Renal cortical epithelial cell (primary cell): ENCODE results near the gene PRKCA. TPM values are rescaled to one million over a fixed set of nuclear protein-coding genes. Genes with fewer than 3 reads are reported as not detected.

ENCODE experiments used
- DNase-seq: peaks from one replicate; pipeline ENCODE4 v3.0.0-alpha.2; 2011; ENCODE audit warnings: low read depth
- total RNA-seq: library from RNA; depleted of rRNA; stranded (reverse); fragments of >200 nt; gene quantifications from 2 replicates; pipeline ENCODE4 v1.2.3, GENCODE V29; 2014

The PRKCA gene
- total RNA-seq, 1 donor from 2014 or later: 31.9 TPM

DNA sequence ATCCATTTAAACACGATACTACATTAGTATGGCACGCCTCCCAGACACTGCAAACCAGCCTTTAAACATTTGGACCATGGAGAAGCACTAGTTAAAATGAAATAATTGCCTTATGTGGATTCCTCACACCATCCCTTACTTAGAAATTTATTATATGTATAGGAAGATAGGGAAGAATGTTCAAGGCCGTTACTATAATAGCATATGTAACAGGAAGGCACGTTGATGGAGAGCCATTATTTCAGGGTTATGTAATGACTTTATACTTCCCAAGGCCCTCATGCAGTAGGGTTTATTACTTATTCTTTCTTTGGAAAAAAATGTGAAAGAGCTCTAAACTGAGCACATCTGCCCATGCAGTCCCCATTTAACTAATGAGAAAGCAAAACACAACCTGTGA lies 435.9 kb downstream of the PRKCA start:
- DNase-seq: no peak

DNA sequence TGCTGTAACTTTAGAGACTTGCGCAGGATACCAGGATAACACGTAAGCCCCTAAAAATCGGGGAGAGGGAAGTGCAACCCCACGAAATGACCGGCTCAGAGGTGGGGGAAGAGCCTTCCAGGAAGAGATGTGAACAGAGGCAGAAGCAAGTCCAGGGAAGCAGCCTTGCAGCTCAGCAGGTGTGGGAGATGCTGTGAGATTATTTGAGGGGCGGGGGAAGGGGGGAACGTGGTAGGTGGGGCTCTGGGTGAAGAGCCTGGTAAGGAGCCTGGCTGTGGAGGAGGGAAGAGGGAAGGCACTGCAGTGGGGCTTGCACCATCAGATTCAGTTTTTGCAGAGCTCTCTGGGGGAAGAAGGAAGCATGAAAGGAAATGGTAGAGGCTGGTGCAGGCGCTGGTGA lies 437.1 kb downstream of the PRKCA start:
- no peak for DNase-seq

DNA sequence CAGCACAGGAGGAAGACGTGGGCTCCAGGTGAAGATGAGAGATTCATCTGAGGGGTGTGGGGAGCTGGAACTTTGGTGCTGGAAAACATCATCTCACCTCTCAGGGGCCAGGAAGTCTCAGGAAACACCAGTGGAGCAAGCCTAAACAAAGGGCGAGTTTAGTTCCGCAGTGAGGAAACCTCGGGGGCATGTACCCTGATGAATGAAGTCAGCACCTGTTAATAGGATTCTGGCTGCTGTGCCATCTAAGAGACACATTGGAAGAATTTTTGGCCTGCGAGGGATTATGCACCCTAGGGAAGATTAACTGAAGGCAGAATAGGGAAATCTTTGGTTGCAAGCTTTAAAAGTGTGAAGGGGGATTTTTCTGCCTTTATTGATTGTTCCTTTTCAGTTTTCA lies 437.8 kb downstream of the PRKCA start:
- DNase-seq: no peak

DNA sequence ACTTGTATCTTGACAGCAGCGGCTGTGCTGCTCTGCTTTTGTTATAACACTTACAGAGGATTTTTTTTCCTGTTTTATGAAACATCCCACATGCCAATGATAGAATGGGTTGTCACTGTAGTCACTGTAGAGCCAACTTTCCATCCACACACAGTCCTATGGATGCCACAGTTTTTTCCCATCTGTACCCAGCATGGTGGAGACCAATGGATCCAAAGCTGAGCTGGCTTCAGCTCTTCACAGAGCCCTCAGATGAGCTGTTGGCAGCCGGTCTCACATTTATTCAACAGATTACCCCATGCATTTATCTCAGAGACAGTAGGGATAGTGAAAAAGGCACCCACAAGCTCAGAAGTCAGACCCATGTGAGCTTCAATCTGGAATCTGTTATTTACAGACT lies 441.1 kb downstream of the PRKCA start:
- no peak for DNase-seq

DNA sequence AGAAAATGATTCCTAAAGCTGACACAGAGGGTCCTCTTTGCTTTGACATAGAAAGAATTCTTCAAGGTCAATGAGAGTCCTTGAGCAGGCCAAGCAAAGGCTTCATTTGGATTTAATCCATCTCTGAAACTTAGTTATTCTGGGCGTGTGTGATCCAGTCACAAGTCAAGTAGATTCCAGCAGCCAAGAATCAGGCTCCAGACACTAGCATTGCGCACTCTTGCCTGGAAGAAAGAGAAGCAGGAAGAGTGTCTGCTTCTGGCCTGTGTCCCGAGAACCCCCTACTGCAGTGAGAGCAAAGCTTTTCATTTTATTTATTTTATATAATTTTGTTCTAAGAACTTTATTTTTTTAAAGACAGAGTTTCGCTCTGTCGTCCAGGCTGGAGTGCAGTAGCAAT lies 444.3 kb downstream of the PRKCA start:
- no peak for DNase-seq

DNA sequence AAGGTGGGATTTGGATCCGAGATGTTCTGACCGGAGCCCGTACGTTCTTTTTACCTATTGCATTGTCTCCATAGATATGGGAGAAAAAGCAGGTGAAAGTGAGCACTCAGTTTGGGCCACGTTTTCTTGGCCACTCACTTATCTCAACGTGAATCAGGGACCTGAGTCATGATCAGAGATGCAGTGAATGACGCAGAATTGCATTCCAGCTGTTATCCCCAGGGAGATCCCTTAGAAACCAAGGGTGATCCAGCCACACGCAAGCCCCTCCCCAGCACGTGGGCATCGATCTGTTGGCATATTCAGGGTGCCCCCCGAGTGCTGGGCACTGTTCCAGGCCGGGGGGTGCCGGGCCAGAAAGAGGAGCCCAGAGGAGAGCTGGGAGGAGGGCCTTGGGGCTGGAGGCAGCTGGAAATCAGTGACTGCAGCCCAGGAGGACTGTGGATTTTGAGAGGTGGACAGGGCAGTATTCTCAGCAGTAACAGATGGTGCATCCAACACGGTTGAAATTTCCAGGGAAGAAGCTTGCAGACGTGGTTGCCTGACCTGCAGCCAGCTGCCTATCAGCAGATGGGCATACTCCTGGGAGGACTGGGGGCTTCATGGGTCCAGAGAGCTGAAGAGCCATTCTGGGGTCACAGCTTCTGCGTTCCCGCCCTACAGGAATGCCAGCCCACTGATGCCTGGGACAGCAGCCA lies 445.3 kb downstream of the PRKCA start:
- no peak for DNase-seq

DNA sequence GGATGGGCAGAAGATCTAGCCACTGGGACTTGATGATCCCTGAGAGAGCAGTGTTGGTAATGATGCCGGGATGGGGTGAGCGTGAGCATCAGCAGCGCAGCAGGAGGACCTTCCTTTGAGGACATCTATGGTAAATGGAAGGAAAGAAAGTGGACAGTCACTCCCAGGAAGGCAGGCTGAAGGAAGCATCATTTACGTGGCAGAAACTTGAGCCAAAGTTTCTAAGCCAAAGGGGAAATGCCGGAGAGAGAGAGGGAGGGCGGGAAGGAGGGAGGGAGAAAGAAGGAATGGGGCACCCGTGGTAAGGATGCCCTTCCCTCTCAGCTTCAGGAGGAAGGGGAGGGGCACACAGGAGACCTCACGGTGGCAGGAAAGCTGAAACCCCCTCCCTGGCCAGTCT lies 446.2 kb downstream of the PRKCA start:
- DNase-seq: no peak

DNA sequence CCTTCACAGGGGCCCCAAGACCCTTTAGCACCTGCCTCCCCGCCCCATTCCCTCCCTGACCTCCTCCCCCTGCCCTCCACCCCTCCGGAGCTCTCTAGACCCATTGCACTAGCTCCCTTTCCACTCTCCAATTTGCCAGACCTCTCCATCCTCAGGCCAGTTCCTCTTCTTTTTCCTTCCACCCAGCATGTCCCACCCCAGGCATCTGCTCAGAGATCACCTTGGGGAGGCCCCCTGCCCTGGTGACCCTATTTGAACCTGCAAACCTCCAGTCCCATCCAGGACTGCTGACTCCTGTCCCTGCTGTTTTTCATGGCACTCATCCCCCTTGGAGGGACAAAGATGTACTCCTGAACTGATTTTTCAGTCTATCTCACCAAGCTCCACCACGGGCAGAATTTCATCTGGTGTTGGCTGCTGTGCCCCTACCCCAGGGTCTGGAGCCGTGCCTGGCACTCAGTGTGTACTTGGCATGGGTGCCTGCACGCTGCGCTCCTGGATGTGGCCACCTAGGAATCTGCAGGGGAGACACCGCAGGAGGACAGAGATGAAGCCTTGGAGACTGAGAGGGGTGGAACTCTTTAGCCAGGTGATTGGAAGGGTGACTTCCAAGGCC lies 446.9 kb downstream of the PRKCA start:
- DNase-seq: no peak

DNA sequence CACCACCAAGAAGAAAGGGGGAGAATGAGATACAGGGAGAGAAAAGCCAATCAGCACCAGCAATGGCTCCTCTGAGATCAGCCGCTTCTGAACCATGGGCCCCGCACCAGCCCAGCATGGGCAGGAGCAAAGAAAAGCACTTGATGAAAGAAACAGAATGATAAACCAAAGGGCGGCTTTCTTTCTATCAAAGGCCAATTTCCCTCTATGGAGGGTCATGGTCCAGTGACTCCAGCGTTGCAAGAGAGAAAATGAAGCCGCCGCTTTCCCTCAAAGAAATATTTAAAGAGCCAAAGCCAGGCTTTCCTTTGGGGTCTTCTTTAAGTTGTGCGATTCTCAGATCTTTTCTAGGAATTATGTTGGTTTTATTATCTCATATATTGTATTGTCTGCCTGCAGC lies 447.7 kb downstream of the PRKCA start:
- no peak for DNase-seq

DNA sequence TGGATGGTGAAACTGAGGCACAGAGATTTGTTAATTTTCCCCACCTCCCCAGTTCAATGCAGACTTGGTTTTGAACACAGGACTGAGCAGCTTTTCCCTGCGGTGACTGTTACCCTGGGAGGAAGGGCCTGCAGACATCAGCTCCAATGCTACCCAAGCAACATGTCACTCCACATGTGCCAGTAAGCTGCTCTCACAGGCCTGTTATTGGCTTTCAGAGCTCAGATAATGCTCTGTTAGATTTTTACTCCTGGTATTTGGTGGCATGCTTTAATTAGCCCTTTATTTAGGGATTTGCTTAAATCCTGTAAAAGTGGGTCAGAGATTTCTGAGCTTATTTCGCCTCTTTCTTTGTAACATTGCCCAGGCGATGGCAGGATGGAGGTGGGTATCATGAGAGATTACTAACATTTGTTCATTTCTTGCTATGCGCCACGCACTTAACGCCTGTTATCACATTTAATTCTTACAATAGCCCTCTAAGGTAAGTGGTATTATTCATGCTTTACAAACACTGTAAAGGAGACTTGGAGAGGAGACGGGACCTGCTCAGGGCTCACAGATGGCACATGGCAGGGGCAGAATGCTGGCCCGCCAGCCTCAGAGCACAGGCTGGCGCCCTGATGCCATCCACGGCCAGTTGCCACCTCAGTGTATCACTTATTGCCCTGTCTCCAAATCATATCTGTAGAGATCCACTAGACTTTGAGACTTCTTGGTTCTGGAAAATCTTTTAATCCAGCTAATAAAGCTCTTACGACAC lies 448.5 kb downstream of the PRKCA start:
- no peak for DNase-seq

DNA sequence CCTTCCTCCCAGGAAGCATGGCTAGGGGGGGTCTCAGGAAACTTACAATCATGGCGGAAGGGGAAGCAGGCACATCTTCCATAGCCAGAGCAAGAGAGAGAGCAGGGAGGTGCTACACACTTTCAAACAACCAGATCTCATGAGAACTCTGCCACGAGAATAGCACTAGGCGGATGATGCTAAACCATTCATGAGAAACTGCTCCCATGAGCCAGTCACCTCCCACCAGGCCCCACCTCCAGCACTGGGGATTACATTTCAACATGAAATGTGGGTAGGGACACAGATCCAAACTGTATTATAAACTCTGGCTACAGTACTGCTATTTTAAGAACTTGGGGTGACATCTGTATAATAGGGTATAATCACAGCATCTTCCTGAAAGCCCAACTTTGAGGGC lies 449.4 kb downstream of the PRKCA start:
- no peak for DNase-seq

DNA sequence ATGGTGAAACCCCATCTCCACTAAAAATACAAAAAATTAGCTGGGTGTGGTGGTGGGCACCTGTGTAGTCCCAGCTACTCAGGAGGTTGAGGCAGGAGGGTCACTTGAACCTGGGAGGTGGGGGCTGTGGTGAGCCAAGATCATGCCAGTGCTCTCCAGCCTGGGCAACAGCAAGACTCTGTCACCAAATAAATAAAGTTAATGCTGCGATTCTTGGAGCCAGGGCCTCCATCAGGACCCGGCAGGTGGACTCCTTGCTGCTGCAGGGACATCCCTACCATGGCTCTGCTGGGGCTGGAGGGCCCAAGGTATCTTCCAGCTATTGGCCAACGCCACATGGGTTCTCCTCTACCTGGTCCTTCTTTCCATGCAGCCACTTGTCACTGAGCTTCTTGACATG lies 450.0 kb downstream of the PRKCA start:
- no peak for DNase-seq

DNA sequence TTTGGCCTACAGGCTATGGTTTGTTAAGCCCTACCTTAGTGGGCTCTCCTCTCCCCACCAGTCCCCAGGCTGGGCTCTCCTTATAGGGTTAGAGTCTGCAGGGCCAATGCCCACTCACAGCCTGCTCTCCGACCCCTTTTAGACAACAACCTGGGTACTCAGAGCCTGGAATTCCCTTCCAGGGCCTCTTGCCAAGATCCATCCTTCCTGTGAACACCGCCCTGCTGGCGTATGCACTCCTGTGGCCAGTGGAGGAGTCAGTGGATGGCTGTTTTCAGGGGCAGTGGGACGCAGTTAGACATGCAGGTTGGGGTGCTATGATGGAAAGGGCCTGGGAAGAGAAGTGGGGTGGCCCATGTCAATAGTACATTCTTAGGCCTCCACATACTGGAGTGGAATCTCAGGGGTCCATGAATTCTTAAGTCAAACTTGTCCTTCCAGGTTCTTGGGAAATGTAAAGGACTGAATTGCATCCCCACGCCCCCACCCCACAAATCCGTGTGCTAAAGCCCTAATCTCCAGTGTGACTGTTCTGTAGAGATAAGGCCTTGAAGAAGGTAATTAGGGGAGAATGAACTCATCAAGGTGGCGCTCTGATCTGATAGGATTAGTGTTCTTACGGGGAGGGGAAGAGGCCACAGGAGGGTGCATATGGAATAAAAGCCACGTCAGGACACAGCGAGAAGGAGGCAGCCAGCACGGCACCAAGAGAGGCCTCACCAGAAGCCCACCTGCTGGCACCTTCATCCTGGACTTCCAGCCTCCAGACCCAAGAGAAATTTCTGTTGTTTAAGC lies 450.9 kb downstream of the PRKCA start:
- no peak for DNase-seq

DNA sequence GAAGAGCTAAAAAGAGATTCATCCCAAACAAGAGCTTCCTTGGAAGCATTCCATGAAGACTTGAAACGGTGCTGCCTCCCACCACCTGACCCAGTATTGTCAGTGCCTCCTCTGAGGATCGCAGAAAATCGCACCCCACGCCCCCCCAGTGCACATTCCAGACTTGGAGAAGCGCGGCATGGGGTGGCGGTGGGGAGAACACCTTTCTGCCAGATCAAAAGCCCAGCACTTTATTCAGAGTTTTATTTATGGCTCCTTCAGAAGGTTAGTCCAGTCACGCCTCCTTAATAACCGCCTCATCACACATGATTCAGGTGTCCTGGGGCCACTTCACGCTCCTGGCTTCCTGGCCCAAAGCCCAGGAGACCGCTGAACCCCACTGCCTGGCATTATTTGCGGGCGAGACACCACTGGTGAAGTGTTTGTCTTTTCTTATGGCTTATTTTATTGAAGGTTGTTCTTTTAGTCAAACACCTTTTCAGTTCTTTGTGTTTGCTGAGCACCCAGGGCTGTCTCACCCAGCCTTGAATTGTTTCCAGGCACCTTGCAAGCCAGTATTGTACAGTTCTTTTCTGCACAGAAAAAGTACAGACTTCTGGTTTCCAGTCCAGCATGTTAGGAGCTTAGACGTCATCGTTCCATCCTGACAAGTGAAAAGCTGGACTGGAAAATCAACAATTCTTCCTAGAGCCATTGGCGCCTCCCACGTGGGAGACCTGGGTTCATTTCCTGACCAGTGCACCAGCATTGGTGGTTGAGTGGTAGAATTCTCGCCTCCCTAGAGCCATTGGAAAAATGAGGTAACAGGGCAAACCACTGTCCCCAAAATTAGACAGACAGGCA lies 452.9 kb downstream of the PRKCA start:
- DNase-seq: peak; percentile 76

DNA sequence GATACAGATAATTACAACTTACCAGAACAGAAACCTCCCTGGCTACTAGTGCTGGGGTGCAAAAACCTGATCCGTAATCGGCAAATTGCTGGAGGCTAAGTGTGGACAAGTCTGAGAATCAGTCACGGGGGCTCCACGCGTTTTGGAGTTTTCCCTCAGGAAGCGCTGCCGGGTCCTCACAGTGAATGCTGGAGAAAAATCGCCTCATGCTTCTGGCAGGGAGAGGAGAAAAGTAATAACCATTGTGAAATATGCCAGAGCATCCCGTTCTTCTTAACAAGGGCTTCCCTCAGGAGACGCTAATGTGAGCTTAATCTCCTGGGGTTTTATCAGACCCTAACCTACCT lies 453.5 kb downstream of the PRKCA start:
- no peak for DNase-seq

DNA sequence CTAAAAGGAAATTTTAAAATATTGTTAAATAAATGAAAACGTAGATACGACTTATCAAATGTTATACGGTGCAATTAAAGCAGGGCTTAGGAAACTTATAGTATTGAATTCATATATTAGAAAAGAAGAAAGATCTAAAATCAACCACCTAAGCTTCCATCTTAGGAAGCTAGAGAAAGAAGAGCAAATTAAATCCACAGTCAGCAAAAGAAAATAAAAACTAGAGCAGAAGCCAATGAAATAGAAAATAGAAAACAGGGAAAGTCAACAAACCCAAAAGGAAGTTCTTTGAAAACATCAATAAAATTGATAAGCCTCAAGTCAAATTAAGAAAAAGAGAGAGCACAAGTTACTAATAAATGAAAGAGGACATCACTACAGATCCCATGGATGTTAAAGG lies 457.9 kb downstream of the PRKCA start:
- DNase-seq: no peak

DNA sequence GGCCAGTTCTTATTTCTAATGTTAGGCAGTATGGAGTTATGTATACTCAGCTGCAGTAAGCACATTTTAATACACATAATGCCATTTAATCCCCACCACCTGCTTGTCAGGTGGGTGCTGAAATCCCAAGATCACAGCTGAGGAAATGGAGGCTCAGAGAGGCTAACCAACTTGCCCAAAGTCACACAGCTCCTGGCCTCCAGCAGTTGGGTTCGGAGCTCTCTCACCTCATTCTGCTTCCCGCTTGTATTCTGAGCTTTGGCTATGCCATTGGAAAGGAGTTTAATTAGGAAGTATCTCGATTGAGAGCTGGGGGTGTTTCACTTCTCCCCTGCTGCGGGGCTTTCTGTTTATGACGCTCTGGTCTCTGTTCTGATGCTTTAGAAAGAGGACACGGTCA lies 459.9 kb downstream of the PRKCA start:
- DNase-seq: no peak

DNA sequence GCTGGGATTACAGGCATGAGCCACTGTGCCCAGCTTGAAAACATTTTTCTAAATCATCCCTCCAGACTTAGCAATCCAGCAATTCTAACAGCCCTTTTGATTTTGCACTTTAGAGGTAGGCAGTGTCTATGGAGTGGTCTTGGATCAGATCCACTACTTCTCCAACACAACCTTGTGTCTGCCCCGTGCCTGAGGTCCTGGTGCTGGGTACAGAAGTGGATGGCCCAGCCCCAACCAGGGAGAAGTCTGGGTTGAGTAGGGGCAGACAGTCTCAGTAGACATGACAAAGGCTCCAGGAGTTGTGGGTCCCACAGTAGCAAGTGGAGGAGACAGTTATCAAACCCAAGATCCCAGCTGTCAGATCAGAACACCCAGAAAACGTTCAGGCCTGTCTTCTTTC lies 460.6 kb downstream of the PRKCA start:
- no peak for DNase-seq

DNA sequence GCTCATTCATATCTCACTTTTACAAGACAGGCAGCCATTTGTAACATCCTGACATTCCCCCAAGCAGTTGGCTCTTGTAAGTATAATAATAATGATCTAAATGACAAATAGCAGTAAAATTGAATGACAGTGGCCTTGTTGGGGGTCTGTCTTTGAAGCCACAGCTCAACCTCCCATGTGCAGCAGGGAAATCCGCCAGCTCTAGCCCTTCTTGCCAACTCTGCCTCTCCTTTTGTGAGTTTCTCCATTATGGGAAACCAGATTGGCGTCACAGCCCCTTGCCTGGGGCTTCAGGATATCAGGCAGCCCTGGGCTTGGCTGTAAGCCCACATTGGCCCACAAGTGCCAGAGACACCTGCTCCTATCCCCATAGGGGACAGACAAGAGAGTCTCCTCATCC lies 462.1 kb downstream of the PRKCA start:
- no peak for DNase-seq

DNA sequence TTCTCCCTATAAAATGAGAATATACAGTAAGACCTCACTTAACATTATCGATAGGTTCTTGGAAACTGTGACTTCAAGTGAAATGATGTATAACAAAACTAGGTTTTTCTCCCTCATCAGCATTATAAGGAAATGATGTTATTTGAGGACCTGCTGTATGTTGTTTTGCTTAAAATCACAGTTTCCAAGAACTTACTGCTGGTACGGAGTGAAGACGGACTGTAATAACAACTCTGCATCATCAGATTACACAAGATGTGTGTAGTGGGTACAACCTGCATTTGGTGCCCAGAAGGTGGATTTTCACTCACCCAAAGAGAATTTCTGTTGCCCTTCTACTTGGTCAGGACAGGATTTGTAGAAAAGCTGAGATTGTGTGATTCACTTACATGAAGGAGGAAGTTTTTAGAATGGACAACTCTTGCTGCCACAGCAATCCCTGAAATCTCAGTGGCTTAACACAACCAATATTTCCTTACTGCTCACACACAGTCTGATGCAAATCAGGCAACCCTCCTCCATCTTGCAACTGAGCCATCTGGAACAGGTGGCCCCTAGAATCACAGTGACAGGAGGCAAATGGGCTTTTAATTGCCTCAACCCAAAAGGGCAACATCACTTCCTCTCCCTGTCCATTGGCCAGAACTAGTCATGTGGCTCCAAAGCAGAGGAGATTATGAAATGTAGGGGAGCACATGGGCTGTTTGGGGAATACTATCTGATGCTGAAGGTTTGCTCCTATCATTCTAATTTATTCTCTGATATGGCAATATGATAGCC lies 464.9 kb downstream of the PRKCA start:
- DNase-seq: no peak

DNA sequence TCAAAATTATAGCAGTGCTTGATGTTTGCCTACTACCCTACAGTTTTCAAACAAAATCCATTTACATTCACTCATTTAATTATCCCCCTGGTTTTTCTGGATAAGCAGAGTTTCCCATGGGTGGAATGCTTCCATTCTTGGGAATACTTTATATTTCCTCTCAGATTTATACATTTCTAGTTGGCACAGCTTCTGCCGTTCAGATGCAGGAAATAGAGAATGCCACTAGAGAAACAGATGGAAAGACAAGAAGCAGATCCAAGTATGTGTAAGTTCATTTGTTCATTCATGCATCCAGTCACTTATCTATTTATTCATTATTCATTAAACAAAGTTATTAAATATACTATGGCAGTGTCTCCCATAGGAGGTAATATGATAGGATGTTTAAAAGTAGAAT lies 467.5 kb downstream of the PRKCA start:
- DNase-seq: no peak
